HG02678 (cell line): ENCODE measurements around the gene GLIS1.

ENCODE experiments used
- ATAC-seq: cut with Tn5 transposase; IDR thresholded peaks from one replicate; pipeline ENCODE4 v1.9.1; 2021; ENCODE audit warnings: mild to moderate bottlenecking, moderate library complexity; ENCODE audit not compliant: unreplicated experiment

The GLIS1 gene

DNA sequence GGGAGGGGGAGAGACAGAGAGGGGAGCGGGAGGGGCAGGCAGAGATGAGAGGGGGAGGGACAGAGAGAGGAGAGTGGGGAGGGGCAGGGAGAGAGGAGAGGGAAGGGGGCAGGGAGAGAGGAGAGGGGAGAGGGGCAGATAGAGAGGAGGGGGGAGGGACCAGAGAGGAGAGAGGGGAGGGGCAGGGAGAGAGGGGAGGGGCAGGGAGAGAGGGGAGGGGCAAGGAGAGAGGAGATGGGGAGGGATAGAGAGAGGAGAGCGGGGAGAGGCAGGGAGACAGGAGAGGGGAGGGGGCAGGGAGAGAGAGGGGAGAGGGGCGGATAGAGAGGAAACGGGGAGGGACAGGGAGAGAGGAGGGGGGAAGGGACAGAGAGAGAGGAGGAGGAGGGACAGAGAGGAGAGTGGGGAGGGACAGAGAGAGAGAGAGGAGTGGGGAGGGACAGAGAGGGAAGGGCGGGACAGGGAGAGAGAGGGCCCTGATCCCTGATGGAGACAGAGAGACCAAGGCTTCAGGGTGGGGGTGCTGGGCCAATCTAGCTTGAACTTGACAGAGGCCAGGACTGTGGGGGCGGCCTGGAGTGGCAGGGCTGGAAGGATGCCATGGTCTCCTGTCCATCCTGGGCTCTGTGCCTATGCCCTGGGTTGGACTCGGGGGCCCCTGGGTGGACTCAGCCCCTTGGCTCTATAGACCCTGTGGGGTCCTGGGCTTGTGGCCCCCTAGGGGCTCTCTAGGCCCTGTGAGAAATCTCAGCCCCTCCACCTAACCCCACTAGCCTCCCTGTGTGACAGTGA, 236.1 kb downstream of the GLIS1 start:
- ATAC-seq: no peak

DNA sequence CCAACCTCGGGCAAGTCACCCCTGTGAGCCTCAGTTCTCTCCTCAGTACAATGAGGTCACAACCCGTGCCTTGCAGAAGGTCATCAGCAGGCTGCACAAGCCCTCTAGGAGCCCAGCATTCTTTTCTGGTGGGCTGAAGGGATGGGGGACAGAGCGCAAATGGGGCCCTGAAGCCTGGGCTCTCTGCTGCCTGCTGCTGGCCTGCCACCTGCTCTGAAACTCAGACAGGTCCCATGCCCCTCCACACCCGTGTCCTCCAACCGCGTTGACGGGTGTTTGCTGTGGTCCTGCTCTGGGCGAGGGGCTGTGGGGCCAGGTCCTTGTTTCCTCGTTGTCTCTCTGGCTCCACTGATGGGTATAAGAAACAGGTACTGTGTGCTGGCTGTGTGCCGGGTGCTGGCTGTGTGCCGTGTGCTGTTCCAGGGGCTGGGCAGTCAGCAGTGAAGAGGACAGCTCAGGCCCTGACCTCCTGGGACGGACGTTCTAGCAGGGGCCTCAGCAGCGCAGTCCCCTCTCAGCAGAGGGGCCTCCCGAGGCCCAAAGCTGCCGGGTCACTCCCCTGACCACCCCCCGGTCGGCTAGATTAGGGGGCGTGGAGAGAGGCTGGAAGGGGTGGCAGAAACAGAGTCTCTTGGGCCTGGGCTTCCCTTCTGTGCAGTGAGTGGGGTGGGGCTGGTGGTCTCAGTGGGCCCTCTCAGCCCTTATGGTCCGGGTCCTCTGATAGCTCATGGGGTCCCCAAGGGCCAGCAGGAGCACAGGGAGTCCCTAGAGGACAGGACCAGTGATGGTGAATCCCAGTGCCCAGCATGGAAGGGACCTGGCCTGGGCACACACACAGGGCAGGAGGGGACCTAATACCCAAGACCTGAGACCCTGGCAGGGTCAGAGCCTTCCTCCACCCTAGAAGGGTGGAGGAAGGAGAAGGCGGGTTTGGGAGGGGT, 237.6 kb downstream of the GLIS1 start:
- no peak for ATAC-seq

DNA sequence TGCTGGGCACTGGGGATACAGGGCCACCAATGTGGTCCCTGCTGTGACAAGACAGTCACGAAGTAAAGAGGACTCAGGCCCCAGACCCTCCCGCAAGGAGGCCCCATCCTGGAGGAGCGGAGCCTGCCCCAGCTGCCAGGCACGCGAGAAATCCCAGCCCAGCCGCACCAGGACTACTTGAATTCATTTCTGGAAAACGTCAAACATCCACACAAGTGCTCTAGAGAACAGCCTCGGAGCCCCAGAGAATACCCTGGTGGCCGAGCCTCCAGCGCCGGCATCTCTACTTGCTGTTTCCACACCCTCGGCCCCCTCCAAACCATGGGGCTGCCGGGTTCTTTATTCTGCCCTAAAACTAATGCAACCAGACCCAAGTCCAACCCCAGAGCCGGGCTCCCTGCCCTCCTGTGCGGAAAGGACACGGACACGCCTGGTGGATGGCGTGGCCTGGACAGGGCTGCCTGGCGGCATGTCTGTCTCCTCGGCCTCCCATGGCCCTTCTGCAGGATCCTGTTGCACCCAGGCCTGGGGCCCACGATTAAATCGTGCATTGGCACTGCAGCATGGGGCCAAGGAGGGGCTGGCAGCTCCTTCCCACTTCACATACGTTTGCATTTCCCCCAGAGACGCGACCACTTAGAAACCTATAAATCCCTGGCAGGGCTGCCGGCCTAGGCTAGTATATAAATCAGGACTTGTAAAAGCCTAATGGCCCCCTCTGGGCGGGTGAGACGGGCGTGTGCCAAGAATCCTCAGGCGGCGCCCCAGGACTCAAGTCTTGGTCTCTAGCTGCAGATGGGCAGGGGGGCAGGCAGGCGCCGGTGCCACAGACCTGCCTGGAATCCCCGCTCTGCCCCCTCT, 238.5 kb downstream of the GLIS1 start:
- ATAC-seq: no peak

DNA sequence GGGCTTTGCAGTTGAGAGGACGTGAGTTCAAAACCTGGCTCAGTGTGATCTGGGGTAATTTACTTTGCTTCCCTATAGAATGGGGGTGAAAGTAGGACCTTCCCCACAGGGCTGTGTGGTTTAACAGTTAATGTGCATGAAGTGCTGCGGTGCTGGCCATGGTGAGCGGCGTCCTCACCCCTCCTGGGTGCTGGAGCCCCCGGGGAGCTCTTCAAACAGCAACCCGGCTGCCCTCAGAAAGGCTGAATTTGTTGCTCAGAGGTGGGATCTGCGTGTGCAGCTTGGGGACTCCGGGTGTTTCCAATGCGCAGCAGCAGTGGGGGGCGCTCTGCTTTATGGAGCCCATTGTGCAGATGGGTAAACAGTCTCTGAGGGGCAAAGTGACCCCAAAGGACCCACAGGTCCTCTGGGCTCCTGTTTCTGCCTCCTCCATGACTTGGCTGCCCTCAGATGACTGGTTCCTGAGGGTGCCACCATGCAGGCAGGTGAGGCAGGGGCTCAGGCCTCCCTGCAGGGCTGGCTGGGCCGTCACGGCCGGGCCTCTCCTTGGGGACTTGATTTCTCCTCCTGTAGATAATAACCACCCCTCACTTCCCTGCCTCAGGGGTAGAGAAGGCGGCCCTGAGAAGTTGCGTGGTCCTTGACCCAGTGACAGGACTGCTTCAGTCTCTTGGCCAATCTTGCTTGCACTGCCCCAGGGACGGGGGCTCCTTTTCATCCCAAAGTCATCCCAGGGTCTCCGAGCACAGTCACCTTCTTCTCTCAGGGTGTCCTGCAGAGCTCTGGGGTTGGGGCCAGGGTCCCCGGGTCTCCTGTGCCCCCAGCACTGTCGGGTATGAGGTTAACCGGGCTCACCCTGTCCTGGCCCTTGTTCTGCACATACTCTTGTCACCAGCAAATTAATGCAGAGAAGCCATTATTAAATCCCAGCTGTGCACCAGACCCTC, 239.4 kb downstream of the GLIS1 start:
- no peak for ATAC-seq

DNA sequence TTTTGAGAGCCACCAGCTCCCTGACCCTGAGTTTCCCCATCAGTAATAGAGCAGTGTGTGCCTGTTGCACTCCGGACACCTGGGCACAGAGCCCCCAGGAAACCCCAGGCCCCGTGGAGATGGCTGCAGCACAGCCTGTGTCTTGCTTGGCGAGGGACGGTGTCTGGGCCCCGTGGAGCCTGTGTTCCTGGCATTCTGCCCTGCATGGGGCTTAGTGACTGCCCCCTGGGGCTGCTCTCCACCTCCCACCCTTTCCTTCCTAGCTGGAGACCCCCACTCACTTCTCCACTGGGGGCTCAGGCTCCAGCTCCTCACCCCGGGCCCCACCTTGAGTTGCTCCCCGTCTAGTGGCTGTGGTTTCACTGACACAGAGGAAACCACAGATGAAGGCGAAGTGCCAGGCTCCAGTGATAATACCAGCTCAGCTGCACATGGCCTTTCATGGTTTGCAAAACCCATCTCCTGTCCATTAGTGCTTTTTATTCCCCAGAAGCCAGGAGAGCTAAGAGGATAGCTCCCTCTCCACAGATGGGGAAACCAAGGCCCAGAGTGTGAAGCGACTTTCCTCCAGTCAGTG, 240.3 kb downstream of the GLIS1 start:
- ATAC-seq: no peak

DNA sequence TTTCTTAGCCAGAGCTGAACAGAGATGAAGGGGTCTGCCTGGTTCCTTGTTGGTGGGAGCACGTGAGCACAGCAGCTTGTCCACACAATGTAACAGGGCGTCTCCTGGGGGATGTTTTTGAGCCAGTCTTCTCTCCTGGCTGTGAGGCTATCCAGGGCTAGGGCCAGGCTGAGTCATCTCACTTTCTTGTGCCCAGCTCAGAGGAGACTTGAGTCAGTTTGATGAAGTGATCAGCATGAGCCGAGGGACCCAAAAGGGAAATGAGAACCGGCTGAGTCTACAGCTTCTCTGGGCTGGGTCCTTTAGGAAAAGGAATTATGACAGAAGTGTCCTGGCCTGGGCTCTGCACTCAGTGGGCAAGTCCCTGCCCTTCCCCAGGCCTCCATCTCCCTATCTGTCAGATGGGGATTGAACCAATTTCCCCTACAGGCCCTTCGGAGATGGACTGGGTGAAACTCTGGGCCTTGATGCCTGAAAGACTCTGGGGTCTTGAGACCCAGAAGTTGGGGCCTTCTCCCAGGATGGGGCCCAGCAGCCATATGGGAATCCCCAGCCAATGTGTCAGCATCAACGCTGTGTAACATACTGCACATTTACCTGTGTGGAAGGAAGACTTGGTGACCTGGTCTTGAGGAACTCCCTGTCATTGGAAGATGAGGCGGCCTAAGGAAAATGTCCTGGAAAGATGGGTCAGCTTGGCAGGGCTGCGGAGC, 243.2 kb downstream of the GLIS1 start:
- no peak for ATAC-seq

DNA sequence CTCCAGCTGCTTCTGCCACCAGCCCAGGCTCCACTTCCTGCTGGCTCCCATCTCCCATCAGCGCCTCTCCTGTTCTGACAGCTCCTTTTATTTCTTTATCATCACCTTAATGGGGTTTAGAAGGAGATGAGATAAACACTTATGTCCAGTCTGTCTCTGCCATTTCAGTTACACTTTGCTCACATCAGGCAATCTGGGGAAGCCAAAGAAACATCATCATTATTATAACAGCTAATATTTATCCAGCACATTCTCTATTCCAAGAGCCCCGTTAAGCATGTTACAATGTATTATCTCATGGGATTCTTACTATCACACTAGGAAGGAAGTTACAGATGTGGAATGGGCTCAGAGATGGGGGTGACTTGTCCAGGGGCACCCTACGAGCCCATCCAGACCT, 248.6 kb downstream of the GLIS1 start:
- ATAC-seq: no peak

DNA sequence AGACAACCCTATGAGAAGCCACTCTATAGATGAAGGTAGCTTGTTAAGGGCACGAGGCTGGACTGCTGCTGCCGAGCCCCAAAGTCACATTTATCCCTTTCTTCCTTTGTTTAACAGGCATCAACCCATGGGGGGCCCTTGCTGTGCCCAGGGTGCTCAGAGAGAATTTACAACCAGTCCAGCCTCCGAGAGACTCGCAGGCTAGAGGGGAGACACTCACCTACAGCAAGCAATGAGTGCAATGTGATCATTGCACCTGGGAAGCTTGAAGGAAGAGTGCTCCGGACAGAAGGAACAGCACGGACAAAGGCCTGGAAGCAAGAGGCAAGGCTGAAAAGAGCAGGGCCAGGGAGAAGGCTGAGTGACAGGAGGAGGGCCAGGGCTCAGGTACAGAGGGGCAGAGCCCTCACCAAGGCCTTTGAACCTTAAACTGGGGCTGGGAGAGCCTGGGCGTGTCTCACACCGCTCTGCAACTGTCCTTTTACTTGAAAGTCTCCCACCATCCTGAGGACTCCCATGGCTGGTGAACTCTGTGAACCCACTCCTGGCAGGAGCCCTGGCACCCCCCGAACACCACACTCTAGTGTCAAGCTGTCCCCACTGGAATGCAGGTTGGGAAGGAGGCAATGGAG, 252.5 kb downstream of the GLIS1 start:
- no peak for ATAC-seq

DNA sequence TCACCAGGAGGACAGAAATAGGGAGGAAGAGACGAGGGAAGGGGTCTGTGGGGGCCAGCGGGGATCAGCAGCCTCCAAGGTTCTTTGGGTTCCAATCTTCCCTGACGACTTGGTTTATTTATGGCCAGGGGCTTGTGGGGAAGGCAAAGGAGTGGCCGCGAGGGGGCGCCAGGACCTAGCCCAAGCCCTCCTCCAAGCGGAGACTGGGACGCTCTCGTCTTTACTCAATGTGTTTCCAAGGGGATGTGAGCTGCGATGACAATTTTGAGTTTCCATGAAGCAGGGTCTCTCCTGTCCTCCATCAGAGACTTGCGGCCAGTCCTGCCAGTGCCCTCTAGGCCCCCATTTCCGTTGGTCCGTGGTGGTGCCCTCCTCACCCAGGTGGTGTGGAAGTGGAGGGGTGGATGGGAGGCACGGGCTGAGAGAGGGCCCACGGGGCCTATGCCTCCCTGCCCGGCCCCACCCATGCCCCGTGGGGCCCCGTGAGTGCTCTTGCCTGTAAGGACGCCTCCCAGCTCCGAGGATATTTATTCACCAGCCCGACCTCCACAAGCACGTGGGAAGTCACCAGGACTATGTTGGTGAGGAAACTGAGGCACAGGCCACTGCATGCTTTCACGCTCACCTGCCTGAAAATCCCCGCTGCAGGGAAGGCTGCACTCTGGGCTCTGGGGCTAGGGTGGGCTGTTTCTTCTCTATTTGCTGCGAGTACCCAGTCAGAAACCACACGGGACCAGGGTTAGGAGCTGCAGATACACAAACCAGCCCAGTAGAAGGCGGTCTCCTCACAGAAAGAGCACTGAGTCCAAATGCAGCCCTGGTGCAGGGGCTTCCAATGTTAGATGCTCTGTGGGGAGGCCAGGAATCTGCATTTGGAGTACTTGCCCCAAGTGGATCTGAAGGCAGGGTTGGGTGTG, 253.2 kb downstream of the GLIS1 start:
- no peak for ATAC-seq

DNA sequence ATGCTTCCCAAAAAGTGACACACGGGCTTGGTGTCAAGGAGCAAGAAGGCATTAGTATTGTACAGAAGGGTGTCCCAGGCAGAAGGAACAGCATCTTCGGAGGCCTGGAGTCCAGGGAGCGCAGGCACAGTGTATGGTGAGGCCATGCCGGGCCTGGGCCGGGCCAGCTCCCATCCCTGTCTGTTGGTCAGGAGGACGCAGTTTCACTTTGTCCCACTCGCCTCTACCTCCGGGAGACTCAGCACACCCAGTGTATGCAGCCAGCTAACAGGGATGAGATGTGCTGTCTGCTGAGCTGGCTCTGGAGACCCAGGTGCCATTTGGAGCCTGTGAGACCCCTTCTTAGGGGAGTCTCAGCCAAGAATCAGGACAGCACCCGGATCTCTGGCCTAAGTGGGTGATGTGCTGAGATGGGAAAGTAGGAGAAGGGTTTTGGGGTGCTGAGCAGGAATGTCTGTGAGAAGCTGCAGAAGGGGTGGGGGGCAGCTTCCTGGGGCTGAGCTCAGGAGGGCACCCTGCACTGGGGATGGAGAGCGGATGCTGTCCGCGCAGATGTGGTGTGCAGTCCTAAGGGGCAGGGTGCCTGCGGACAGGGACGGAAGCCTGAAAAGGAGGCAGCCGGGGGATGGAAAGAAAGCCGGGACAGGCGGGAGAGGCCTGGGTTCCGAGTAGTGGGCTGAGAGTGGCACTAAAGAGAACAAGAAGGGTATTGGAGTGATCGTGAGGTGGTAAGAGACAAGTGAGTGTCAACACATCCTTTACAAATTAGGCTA, 254.1 kb downstream of the GLIS1 start:
- ATAC-seq: no peak

DNA sequence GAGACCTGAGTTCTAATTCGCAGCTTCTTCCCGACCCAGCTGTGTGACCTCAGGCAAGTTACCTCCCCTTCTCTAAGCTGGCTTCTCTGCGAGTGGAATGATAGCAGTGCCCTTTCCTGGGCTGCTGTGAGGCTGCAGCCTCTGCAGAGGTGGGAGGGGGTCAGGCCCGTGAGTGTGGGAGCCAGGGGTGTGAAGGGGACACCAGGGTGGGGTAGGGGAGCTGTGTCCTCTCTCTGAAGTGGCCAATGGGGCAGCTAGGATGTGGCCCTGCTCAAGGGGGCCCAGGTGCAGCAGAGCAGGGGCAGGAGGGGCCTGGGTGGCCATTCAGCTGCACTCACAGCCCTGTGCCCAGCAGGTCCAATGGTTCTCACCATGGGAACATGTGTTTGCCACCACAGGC, 255.3 kb downstream of the GLIS1 start:
- no peak for ATAC-seq

DNA sequence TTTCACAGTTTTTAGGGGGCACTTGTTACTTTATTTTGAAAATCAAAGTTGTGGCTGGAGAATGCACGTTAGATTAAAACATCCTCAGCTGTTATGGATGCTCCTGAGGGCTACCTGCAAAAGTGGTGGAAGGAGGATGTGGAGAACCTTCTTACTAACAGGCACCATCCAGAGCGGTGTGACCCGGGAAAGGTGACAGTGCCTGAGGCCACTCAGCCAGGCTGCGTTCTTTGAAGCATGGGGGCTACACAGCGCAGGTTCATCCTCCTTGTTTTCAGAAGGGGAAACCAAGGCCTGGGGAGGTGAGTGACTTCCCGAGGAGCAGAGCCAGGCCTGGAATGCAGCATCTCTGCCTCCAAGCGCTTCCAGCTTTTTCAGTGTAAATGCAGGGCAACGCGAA, 255.8 kb downstream of the GLIS1 start:
- no peak for ATAC-seq

DNA sequence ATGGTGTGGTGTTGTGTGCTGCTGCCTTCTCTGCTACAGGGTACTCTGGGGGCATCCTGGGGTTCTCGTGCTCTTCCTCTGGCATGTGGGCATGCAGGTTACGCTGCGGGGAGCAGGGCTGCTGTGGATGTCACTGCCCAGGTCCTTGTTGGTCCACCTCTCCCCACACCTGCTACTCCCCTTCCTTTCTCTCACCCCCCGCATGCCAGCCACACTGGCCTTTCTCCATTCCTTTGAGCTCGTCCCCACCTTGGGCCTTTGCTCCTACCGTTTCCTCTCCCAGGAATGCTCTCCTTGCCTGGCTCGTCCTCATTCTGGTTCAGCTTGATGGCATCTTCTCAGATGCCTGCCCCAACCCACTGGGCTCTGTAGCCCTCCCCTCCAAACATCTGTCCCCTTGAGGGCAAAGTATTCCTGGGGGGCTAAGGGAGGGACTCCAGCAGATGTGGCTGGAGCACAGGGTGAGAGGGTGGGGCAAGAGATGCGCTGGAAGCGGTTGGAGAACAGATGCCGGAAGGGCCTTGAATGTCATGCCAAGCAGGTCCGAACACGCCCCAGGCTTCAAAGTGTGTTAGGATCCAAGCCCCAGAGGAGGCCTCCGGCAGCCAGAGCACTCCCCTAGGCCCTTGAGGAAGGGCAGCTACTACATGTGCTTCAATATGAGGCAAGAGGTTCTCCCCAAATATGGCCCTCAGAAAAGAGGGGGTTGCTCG, 256.4 kb downstream of the GLIS1 start:
- ATAC-seq: no peak

DNA sequence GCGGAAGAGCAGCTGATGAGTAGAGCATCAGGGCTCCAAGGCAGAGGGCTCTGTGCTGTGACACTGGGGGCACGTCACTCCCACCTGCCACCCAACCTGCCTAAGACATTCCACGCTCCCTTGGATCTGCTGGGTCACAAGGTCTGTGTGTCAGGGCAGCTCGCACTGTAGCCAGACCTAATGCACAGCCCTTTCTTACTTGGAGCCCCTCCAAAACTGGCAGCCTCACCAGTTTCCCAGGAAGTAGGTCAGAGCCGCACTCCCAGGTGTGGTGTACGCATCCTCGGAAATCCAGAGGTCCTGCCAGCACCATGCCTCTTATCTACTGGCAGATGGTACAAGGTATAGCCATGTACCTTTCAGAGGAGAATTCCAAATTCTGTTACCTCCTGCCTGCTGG, 257.5 kb downstream of the GLIS1 start:
- ATAC-seq: no peak

DNA sequence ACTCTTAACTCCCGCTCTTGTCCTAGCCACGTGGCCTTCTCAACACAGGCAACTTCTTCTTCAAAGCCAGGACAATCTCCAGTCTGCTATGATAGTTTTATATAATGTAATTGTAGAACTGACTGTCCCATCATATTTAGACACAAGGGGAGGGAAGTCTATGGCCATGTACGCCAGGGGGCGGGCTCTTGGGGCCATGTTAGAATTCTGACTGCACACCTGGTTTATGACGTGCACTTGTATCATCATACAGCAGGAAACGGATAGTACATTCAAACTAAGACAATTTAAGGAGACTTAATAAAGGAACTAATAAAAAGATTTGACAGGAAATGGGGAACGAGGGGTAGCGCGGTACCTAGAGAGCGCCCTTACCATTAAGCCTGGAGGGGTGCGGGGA, 258.3 kb downstream of the GLIS1 start:
- no peak for ATAC-seq

DNA sequence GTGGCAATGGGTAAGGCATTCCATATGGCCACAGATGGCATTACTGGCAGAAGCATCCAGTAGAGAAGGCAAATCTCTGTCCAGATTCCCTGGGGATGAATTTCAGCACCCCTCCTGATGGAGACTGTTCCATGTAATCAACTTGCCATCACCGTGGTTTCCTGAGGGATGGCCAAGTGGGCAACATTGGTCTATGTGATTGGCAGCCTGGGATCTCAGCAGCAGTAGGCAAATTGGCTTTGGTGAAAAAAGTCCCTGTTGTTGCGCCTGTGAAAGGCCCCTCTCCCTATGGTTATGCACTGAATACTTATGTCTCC, 260.5 kb downstream of the GLIS1 start:
- no peak for ATAC-seq
